Spleen (tissue), 7 donors: ENCODE results near the gene DCAF7.

ENCODE experiments used
- POLR2A ChIP-seq, 3 donors: fragments of 450-650 bp; IDR thresholded peaks; one replicate each; pipeline ENCODE4 v1.5.1; 2017; ENCODE audit warnings: antibody characterized with exemption in 3 of 3, mild to moderate bottlenecking in 1 of 3
- POLR2AphosphoS5 ChIP-seq, 3 donors: sonication (generic); formaldehyde crosslinking; IDR thresholded peaks; one replicate each; pipeline ENCODE4 v1.5.1; 2017; ENCODE audit warnings: antibody characterized with exemption in 3 of 3
- TF ChIP-seq, protein P1 (sequence below), 11 experiments: fragments of 200-600 bp in 7 of 11; fragments of 450-650 bp in 4 of 11; sonication (generic) in 4 of 11; IDR thresholded peaks in 8 of 11; conservative IDR thresholded peaks in 3 of 11; 1 replicate in 7 of 11; 2 replicates in 4 of 11; pipeline versions ENCODE4 v1.4.0 to v1.8.0; 2016 to 2021; ENCODE audit warnings: antibody characterized with exemption in 11 of 11, inconsistent platforms in 4 of 11, mild to moderate bottlenecking in 1 of 11
- donor health status: DM: no; HTN: no; CAD: no; lungs with moderate emphysema.
- donor health status: DM: no; HTN: no; CAD: no.
- donor health status: DM: no; HTN: no; CAD: no.

DNA sequence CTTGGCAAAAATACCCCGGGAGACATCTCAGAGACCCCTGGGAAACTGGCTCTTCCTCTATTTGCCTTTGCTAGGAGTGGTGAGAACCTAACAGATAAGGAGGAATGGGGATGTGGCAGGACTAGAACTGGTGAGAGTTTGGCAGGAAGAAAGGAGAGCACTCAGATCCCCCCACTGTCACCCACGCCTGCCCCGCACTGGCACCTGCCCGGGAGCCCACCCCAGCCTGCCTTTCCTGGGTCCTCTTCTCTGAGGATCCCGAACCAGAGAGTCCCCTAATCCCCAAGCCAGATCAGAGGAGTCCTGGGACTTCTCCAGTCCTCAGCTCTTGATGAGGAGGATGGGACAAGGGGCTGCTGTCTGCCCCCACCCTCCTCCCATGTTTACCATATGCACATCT, 23.4 kb upstream of the DCAF7 start:
- TF ChIP-seq, protein P1, sequence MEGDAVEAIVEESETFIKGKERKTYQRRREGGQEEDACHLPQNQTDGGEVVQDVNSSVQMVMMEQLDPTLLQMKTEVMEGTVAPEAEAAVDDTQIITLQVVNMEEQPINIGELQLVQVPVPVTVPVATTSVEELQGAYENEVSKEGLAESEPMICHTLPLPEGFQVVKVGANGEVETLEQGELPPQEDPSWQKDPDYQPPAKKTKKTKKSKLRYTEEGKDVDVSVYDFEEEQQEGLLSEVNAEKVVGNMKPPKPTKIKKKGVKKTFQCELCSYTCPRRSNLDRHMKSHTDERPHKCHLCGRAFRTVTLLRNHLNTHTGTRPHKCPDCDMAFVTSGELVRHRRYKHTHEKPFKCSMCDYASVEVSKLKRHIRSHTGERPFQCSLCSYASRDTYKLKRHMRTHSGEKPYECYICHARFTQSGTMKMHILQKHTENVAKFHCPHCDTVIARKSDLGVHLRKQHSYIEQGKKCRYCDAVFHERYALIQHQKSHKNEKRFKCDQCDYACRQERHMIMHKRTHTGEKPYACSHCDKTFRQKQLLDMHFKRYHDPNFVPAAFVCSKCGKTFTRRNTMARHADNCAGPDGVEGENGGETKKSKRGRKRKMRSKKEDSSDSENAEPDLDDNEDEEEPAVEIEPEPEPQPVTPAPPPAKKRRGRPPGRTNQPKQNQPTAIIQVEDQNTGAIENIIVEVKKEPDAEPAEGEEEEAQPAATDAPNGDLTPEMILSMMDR (IDR thresholded peaks at IDR 0.05 in 8 of 11, conservative IDR thresholded peaks at IDR 0.05 in 3 of 11): no peak
- TF ChIP-seq POLR2A (IDR thresholded peaks at IDR 0.05): no peak
- no peak for TF ChIP-seq POLR2AphosphoS5 (IDR thresholded peaks at IDR 0.05)
